ENCODE measurements around the gene GNL3L.
A peak's percentile ranks its signal among the peaks of the same experiment; 100 is the strongest.
"Not testable (repeated sequence)": the region's sequence is repeated elsewhere in the genome, so short reads cannot be mapped to it uniquely, and the experiment has no call there.

Gene GNL3L, protein sequence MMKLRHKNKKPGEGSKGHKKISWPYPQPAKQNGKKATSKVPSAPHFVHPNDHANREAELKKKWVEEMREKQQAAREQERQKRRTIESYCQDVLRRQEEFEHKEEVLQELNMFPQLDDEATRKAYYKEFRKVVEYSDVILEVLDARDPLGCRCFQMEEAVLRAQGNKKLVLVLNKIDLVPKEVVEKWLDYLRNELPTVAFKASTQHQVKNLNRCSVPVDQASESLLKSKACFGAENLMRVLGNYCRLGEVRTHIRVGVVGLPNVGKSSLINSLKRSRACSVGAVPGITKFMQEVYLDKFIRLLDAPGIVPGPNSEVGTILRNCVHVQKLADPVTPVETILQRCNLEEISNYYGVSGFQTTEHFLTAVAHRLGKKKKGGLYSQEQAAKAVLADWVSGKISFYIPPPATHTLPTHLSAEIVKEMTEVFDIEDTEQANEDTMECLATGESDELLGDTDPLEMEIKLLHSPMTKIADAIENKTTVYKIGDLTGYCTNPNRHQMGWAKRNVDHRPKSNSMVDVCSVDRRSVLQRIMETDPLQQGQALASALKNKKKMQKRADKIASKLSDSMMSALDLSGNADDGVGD

DNA sequence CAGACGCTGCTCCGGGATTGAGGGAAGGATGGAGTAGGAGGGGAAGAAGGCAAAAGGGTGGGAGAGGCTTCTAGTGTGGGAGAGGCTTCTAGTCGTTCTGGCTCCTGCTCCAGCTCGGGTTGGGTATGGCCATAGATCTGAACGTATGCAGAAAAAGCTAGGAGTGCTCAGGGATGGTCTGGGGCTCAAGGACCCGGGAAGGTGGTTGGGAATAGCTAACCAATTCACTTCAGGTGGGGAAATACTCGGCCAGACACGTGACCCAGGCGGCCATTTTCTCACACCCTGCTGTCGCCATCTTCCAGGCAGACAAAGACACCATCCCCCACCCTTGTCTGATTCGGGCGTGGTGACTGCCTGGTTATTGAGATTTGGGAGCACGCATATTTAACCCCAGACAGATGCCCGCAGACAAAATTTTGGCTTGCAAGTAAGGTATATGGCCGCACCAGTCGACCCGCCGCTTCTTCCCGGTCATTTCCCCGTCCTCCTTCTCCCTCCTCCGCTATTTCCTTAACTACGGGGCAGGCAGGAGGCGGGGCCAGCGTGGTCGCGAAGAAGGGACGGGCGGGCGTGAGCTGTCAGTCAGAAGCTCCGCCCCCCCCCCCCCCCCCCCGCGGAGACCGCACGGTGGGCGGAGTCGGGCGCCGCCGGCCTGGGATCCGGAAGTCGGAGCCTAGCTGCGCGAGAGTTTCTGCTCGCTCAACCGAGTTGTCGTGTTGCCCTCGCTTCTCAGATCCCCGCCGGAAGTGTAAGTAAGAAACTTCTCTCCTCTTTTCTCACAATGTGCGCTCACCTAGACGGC, at the start of gene GNL3L:
Gene GNL3L, plus strand, starts transcription at position 668 of the 805 bp plus-strand sequence. CDS start 2,348 bp downstream, outside the sequence.
- DNase-seq (ENCODE audit: low spot score), result peak; percentile 59

DNA sequence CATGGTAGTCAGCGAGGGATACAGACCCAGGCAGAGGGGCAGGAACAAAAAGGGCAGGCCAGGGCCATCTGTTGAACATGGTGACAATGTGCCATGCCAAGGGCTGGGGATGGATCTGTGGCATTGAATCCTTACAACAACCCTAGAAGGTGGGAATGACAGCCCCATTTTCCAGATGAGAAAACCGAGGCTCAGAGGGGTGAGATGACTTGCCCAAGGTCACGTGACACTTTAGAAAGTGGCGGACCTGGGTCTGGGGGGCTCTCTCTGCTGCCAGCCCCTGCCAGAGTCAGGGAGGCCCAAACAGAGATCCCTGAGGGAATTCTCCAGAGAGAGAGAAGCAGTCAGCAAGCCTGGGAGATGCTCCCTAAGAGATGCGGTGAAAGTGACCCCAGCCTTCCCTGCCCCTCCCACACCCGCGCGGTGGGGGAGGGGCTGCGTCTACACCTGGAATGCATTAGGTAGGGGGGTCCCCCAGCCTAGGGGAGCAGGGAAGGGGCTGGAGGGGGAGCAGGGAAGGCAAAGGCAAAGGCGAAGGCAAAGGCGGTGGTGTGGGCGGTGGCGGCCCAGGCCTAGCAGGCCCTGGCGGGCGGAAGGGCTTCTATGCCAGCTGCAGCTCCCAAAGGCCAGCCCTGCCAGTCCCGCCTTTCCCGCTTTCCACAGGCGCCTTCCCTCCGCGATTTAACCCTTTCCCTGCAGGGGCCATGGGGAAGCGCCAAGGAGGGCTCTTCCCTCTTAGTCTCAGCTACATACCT, 47.0 kb upstream of the GNL3L start:
- DNase-seq (ENCODE audit: low spot score), result no peak

DNA sequence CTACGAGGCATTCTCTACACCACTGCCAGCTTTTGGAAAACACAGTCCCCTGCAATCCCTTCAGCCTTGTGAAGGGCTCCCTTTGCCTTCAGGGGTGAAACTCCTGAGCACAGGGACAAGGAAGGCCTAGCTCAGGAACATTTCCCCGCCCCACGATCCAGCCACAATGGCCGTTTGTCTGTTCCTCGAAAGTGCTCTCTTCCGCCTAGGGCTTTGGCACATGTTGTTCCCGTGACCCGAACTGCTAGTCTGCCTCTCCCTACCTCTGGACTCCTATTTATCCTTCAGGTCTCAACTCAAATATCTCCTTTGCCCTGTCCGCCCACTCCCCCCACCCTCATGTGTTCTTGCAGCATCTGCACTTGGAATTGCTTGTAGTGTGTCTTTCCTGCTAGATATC, 46.1 kb upstream of the GNL3L start:
- no peak for DNase-seq (ENCODE audit: low spot score)

DNA sequence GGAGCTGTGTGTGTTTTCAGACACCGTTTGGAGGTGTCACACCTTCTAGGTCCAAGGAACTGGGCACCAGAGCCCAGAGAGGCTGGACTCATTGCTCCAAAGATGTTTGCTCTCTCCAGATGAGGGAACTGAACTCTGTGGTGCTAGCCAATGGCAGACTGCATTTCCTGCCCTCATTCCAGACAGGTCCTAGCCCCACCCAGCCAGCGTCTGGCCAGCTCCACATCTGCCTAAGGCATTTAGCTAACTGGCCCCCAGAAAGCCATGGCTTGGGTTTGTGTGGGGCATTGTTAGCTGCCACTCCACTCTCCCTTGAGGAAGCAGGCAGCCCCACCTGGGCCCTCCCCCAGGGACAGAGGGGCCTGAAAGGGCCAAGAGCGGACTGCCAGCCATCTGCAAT, 45.4 kb upstream of the GNL3L start:
- DNase-seq (ENCODE audit: low spot score), result no peak

DNA sequence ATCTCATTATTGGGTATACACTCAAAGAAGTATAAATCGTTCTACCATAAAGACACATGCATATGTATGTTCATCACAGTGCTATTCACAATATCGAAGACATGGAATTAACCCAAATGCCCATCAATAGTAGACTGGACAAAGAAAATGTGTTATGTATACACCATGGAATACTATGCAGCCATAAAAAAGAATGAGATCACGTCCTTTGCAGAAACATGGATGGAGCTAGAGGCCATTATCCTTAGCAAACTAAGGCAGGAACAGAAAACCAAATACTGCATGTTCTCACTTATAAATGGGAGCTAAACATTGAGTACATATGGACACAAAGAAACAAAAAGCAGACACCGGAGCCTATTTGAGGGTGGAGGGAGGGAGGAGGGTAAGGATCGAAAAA, 40.2 kb upstream of the GNL3L start:
- not testable (repeated sequence) for DNase-seq (ENCODE audit: low spot score)

DNA sequence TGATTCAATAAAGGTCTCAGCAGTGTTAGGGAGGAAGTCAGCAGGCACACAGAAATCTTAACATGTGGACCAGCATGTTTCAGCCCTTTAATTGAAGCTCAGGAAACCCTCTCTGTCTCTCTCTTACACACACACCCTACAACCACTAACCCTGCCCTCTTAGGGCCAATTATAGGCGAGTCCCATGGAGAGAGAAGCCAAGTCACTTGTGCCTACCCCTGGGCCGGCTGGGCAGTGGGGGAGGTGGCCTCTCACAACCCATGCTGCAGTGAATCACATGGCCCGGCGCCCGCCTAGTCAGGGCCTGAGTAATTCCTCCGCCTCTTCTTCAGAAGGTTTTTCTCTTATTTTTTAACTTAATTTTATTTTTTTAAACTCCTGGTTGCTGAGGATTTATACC, 37.7 kb upstream of the GNL3L start:
- DNase-seq (ENCODE audit: low spot score), result no peak

DNA sequence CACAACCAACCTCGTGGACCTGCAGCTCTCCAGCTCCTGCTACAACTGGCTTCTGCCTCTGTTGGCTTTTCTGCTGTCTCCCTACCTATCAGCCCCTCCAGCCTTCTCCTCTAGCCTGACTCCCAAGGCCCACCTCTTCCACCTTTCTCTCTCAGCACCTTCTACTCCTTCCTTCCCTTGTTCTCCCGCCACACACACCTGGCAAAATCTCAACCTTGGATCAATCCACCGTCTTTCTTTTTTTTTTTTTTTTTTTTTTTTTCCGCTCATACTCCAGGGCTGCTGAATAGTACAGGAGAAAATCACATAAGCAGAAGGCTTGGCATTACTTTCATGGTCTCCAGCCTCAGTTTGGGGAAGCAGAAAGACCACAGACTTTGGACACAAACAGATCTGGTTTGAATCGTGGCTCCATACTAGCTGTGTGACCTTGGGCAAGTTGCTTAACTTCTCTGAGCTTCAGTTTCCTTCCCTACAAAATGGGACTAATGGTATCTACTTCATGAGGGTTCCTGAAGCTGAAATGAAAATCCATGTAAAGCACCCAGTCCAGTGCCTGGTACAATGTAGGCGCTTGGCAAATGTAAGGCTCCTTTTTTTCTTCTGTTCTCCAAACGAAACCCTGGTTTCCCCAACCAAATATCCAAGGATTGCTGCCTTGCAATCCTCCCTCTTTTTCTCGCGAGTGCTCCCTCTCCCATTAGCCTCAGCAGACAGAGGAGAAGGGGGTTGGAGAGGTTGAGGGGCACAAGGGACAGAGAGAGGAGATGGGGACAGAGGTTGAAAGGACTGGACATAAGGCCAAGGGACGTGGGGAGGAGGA, 35.6 kb upstream of the GNL3L start:
- no peak for DNase-seq (ENCODE audit: low spot score)

DNA sequence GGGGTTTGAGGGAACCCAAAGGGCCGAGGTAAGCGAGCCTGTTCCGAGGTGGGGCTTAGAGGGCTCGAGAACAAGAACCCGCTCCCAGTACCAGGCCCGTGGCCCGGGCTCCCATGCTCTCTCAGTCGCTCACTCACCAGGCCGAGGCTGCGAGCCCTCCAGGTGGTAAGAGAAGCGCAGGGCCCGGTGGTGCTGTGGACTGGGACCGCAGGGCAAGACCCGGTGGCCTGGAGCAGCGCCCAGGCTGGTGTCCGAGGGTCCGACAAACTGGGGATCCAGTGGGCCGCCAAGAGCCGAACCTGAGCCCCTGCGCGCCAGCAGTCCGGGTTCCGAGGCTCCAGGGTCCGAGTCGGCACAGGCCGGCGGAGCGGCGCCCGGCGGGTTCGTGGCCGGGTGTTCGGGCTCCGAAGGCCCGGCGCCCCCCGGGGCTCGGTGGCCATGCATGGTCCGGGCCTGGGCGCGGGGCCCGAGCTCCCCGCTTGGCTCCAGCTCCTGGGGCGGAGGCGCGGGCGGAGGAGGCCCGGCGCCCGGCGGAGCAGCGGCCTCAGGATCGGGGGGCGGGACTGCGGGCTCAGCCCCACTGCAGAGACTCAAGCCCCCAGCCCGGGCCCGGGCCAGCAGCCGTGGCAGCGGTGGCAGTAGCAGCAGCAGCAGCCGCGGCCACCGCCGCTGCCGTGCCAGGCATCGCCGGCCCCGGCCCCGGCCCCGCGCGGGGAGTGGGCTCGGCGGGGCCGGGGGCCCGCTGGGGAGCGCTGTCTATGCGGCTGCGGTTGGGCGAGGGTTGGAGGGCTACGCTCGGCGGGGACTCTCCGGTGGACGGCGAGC, 34.8 kb upstream of the GNL3L start:
- no peak for DNase-seq (ENCODE audit: low spot score)

DNA sequence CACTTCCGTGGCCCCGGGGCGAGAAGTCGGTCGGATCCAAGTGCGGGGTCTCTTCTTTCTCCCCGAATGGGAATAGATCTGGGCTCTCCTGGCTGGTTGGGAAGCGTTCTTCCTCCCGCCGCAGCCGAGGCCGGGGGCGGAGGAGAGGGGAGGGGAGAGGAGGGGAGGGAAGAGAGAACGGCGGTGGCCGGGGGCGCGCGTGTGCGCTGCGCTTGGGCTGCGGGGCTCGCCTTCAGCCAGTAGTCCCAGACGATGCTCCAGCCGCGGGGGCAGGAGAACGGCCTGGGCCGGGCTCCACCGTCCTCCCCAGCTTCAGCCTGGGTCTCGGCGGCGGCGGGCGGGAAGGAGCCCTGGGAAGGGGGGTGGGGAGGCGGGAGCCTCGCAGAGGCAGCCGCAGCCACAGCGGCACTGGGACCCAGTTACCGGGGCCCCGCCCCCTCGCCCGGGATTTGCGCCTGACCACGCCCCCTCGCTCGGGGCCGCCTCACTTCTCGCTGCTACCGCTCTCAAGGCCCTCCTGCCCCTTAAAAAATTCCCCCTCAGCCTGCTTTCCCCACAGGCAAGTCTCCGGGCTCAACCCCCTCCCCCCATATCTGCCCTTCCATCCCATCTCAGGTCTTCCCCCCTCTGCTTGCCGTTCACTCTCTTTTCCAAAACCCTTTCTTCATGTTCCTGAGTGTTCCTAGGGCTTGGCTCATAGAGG, 34.1 kb upstream of the GNL3L start, which contains the start of gene FGD1:
Gene FGD1, minus strand, starts transcription at position 421 of the 703 bp plus-strand sequence. CDS start 802 bp downstream, outside the sequence.
- peak; percentile 83 for DNase-seq (ENCODE audit: low spot score)

DNA sequence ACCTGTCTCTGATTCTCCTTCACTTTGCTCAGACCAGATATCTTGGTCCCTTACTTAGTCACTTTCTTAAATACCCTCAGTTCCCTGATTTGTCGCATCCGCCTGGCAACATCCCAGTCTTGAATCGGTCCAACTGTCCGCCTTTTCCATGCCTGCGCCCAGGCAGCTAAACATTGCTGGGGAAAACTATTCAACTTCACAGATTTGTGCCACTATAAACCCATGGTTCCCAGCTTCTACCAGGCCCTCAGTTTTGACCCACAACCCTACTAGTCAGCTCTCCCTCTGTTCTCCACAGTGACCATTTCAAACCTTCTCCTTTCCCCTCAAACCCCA, 33.5 kb upstream of the GNL3L start:
- no peak for DNase-seq (ENCODE audit: low spot score)

DNA sequence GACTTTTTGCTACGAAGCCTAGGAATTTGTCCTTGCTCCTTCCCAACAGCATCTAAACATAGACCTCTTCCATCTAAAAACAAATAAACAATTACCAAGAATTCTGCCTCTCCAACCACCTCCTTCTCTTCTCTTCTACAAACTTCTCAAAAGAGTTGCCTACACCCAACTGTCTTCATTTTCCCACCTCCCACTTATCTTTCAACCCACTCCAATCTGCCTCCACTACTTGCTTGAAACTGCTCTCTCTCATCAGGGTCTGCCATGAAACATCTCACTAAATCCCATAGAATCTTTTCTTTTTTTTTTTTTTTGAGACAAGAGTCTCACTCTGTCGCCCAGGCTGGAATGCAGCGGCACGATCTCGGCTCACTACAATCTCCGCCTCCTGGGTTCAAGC, 33.1 kb upstream of the GNL3L start:
- no peak for DNase-seq (ENCODE audit: low spot score)

DNA sequence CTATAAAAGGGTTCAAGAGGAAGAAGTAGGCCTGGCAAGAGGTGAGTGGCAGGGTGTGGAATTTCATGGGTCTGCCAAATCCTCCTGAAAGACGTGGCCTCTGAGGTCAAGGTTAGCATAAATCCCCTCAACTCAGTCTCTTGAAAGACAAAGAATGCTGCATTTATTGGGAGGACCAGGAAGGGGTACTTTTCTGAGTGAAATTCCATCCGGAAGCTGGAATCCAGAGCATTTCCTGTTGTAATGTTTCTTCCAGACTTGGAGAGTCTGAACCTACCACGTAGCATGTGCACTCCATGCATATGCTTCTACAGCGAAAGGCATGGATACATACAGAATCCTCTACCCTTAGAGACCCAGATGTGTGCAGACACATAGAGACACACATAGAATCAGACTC, 20.6 kb upstream of the GNL3L start:
- no peak for DNase-seq (ENCODE audit: low spot score)

DNA sequence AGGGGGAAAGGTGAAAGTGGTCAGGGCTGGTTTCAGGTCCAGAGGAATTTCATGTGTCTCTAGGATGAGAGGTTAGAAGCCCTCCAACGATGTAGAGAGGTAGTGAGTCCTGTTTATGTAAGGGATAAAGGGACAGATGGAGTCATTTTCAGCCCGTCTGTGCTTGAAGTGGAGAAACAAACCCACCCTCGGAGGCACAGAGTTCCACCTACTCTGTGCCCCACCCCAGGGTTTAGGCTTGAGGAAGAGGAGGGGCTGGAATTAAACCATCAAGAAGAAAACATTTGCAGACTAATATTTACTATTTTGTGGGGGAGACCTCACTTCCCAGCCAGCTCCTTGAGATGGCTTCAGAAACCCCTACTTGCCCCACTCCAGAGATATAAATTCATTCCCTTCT, 868 bp upstream of the GNL3L start:
- DNase-seq (ENCODE audit: low spot score), result no peak

DNA sequence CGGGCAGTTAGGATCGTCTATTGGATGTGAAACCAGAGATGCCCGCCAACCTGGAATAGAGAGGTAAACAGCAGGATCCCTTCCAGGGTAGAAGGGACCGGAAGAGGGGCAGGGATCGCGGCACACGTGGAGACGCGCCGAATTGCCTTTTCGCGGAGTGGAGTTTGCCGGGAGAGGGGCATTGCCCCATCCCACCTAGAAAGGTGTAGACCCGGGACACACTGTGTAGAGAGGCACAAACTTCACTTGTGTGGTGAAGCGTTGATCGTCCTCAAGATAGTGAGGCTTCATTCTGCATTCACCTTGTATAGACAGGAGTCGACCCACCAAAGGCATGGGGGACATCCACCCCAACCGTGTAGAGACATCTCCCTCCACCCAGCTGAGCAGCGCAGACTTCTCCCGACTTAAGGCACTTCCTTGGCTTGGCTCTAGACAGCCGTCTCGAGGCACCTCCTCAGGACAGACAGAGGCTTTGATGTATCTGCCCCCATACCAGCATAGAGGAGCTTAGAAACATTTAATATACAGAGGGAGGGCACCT, 410 bp downstream of the GNL3L start:
- no peak for DNase-seq (ENCODE audit: low spot score)

DNA sequence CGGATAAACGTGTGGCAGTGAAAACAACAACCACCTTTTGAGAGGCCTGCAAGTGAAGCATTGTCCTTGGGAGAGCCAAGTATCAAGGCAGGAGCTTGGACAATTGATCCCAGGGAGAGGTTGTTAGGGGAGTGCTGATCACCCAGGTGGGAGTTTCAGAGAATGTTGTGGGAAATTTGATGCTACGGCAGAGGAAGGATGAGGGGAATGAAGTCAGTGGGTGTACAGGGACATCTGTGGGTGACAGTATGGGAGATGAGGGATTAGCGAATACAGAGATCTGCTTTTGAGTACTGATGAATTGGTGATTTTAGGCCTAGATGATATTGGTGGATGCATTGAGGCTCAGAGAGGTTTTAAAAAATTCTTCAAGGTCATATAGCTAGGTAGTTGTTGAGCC, 4.3 kb downstream of the GNL3L start:
- DNase-seq (ENCODE audit: low spot score), result no peak

DNA sequence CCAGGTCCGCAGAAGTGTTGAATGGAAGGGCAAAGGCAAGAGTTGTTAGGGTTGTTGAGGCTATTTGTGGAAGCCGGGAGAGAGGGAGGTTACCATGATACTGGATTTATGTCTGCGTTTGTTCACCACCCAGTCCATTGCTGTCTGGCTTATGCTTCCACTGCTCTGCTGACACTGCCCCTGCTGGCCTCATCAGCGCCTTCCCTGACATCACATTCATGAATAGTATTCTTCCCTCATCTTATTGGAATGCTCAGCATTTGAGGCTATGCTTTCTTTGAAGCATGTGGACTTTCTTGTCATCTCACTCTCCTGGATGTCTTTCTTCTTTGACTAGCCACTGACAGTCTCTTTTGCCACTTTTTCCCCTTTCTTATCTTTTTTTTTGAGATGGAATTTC, 10.3 kb downstream of the GNL3L start:
- no peak for DNase-seq (ENCODE audit: low spot score)

DNA sequence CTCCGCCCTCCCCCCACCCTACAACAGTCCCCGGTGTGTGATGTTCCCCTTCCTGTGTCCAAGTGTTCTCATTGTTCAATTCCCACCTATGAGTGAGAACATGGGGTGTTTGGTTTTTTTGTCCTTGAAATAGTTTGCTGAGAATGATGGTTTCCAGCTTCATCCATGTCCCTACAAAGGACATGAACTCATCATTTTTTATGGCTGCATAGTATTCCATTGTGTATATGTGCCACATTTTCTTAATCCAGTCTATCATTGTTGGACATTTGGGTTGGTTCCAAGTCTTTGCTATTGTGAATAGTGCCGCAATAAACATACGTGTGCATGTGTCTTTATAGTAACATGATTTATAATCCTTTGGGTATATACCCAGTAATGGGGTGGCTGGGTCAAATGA, 12.2 kb downstream of the GNL3L start:
- not testable (repeated sequence) for DNase-seq (ENCODE audit: low spot score)

DNA sequence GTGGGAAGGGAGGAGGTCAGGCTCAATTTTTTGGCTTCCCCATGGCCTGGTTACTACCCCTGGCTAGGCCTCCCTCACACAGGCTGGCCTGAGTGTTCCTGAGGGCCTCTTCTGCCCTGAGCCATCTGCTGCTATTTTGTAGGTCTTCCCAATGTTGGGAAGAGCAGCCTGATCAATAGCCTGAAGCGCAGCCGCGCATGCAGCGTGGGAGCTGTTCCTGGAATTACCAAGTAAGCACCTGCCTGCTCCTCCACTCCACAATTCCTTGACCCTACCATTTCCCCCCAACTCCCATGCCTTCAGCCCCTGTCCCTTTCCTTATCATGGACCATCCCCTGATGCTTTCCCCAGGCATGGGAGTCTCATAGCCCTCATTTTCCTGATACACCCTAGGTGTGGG, 20.8 kb downstream of the GNL3L start:
- no peak for DNase-seq (ENCODE audit: low spot score)

DNA sequence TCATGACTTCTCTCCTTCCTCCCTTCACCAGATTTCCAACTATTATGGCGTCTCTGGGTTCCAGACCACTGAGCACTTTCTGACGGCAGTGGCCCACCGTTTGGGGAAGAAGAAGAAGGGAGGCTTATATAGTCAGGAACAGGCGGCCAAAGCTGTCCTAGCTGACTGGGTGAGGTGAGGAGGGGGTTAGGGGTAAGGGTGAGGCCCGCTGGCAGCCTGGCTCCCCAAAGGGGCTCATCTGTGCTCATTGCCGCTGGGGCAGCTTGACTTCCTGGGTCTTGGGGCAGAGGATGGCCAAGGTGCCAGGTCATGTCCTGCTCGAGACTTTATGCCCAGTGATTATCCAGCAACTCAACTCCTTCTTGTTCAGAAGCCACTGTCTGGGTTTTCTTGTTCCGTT, 21.8 kb downstream of the GNL3L start:
- no peak for DNase-seq (ENCODE audit: low spot score)

DNA sequence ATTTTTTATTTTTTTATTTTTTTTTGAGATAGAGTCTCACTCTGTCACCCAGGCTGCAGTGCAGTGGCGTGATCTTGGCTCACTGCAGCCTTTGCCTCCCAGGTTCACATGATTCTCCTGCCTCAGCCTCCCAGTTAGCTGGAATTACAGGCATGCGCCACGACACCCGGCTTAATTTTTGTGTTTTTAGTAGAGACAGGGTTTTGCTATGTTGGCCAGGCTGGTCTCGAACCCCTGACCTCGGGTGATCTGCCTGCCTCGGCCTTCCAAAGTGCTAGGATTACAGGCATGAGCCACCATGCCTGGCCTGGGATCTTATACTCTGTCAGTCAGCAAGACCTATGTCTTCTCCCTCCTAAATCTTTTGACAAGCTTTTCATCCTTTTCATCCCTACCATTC, 25.0 kb downstream of the GNL3L start:
- not testable (repeated sequence) for DNase-seq (ENCODE audit: low spot score)
